ENCODE results near the gene TAOK2.

Gene TAOK2

DNA sequence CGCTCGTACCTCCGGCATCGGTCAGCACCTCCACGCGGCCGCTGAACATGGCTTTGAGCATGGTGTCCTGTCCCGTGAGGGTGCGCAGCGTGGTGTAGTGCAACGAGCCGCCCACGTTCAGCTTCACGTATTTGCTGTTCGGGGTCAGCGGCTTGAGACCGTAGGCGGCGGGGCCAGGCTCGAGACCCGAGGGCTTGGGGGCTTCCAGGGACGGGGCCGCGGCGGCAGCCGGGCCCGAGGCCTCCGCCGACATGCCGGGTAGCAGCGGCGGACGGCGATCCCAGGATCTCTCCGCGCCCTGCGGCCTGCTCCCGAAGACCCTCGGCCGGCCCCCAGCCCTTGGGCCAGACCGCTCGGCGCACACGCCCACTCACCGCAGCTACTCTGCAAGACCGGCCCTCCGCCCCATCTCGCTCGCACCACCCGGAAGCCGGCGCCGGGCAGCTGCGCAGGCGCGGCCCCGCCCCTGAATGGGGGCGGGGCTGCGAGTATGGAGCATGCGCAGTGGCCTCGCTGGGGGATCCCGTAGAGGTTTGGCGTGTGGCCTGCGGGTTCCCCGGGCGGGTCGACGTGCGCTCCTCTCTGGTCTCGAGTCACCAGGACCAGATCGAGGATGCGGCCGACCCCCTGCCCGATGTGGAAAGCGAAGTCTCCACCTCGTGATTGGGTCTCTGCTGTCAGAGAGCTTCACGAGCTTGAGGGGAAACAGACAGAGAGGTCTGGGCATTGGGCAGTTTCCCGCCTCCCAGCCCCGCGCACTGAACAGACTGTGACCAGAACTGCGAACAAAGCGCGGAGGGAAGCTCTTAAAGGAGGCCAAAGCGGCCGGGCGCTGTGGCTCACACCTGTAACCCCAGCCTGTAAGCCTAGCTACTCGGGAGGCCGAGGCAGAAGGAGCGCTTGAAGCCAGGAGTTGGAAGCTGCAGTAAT, 47.6 kb upstream of the TAOK2 start, which contains the start of gene KCTD13 (continued):
- TF ChIP-seq, protein P1, sequence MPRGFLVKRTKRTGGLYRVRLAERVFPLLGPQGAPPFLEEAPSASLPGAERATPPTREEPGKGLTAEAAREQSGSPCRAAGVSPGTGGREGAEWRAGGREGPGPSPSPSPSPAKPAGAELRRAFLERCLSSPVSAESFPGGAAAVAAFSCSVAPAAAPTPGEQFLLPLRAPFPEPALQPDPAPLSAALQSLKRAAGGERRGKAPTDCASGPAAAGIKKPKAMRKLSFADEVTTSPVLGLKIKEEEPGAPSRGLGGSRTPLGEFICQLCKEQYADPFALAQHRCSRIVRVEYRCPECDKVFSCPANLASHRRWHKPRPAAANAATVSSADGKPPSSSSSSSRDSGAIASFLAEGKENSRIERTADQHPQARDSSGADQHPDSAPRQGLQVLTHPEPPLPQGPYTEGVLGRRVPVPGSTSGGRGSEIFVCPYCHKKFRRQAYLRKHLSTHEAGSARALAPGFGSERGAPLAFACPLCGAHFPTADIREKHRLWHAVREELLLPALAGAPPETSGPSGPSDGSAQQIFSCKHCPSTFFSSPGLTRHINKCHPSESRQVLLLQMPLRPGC (tag by site-specific recombination; IDR thresholded peaks at IDR 0.05): 0 out of 2 replicates have a peak, but pooled peaks have one; percentile 23
- TF ChIP-seq ZNF146 (tag by site-specific recombination; IDR thresholded peaks at IDR 0.05) (0 out of 2 replicates have a peak, but pooled peaks have one; percentile 19), ZNF530 (tag by site-specific recombination; IDR thresholded peaks at IDR 0.05; ENCODE audit: low read depth) (no peak), KLF1 (tag by site-specific recombination; IDR thresholded peaks at IDR 0.05) (peak; percentile 8), ZNF2 (tag by site-specific recombination; IDR thresholded peaks at IDR 0.05) (peak; percentile 84), ZFP69B (tag by site-specific recombination; IDR thresholded peaks at IDR 0.05) (peak; percentile 69), ZNF266 (tag by site-specific recombination; IDR thresholded peaks at IDR 0.05; ENCODE audit: low read depth) (no peak), ZNF785 (tag by site-specific recombination; IDR thresholded peaks at IDR 0.05) (0 out of 2 replicates have a peak, but pooled peaks have one; percentile 4), ZNF76 (tag by site-specific recombination; IDR thresholded peaks at IDR 0.05; ENCODE audit: borderline replicate concordance, low read depth) (peak; percentile 75; the same call in 1 of the 2 replicates), ZNF561 (tag by site-specific recombination; IDR thresholded peaks at IDR 0.05; ENCODE audit: borderline replicate concordance) (peak; percentile 70; the same call in 1 of the 2 replicates), GFI1B (tag by site-specific recombination; IDR thresholded peaks at IDR 0.05) (0 out of 2 replicates have a peak, but pooled peaks have one; percentile 40), YY2 (tag by site-specific recombination; IDR thresholded peaks at IDR 0.05) (no peak), SP3 (tag by site-specific recombination; IDR thresholded peaks at IDR 0.05) (peak; percentile 90), ZNF391 (tag by site-specific recombination; IDR thresholded peaks at IDR 0.05; ENCODE audit: borderline replicate concordance, low read depth) (peak; percentile 49; the same call in 1 of the 2 replicates), BCL11A (tag by site-specific recombination; IDR thresholded peaks at IDR 0.05; ENCODE audit: low read depth) (0 out of 2 replicates have a peak, but pooled peaks have one; percentile 28), EGR2 (tag by site-specific recombination; IDR thresholded peaks at IDR 0.05; ENCODE audit: low read depth) (peak; percentile 87), ZSCAN30 (tag by site-specific recombination; IDR thresholded peaks at IDR 0.05) (0 out of 2 replicates have a peak, but pooled peaks have one; percentile 27), SCRT2 (tag by site-specific recombination; IDR thresholded peaks at IDR 0.05) (peak; percentile 97)
- TF ChIP-seq, protein P2, sequence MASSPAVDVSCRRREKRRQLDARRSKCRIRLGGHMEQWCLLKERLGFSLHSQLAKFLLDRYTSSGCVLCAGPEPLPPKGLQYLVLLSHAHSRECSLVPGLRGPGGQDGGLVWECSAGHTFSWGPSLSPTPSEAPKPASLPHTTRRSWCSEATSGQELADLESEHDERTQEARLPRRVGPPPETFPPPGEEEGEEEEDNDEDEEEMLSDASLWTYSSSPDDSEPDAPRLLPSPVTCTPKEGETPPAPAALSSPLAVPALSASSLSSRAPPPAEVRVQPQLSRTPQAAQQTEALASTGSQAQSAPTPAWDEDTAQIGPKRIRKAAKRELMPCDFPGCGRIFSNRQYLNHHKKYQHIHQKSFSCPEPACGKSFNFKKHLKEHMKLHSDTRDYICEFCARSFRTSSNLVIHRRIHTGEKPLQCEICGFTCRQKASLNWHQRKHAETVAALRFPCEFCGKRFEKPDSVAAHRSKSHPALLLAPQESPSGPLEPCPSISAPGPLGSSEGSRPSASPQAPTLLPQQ (tag by site-specific recombination; IDR thresholded peaks at IDR 0.05): peak; percentile 79
- TF ChIP-seq, protein P3, sequence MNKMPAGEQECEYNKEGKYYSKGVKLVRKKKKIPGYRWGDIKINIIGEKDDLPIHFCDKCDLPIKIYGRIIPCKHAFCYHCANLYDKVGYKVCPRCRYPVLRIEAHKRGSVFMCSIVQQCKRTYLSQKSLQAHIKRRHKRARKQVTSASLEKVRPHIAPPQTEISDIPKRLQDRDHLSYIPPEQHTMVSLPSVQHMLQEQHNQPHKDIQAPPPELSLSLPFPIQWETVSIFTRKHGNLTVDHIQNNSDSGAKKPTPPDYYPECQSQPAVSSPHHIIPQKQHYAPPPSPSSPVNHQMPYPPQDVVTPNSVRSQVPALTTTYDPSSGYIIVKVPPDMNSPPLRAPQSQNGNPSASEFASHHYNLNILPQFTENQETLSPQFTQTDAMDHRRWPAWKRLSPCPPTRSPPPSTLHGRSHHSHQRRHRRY (tag by site-specific recombination; IDR thresholded peaks at IDR 0.05): no peak
- TF ChIP-seq, protein P4, sequence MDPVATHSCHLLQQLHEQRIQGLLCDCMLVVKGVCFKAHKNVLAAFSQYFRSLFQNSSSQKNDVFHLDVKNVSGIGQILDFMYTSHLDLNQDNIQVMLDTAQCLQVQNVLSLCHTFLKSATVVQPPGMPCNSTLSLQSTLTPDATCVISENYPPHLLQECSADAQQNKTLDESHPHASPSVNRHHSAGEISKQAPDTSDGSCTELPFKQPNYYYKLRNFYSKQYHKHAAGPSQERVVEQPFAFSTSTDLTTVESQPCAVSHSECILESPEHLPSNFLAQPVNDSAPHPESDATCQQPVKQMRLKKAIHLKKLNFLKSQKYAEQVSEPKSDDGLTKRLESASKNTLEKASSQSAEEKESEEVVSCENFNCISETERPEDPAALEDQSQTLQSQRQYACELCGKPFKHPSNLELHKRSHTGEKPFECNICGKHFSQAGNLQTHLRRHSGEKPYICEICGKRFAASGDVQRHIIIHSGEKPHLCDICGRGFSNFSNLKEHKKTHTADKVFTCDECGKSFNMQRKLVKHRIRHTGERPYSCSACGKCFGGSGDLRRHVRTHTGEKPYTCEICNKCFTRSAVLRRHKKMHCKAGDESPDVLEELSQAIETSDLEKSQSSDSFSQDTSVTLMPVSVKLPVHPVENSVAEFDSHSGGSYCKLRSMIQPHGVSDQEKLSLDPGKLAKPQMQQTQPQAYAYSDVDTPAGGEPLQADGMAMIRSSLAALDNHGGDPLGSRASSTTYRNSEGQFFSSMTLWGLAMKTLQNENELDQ (tag by site-specific recombination; IDR thresholded peaks at IDR 0.05; ENCODE audit: low read depth): peak; percentile 81; the same call in 1 of the 2 replicates
- TF ChIP-seq, protein P5, sequence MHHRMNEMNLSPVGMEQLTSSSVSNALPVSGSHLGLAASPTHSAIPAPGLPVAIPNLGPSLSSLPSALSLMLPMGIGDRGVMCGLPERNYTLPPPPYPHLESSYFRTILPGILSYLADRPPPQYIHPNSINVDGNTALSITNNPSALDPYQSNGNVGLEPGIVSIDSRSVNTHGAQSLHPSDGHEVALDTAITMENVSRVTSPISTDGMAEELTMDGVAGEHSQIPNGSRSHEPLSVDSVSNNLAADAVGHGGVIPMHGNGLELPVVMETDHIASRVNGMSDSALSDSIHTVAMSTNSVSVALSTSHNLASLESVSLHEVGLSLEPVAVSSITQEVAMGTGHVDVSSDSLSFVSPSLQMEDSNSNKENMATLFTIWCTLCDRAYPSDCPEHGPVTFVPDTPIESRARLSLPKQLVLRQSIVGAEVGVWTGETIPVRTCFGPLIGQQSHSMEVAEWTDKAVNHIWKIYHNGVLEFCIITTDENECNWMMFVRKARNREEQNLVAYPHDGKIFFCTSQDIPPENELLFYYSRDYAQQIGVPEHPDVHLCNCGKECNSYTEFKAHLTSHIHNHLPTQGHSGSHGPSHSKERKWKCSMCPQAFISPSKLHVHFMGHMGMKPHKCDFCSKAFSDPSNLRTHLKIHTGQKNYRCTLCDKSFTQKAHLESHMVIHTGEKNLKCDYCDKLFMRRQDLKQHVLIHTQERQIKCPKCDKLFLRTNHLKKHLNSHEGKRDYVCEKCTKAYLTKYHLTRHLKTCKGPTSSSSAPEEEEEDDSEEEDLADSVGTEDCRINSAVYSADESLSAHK (tag by site-specific recombination; IDR thresholded peaks at IDR 0.05): peak; percentile 83
- TF ChIP-seq, protein P6, sequence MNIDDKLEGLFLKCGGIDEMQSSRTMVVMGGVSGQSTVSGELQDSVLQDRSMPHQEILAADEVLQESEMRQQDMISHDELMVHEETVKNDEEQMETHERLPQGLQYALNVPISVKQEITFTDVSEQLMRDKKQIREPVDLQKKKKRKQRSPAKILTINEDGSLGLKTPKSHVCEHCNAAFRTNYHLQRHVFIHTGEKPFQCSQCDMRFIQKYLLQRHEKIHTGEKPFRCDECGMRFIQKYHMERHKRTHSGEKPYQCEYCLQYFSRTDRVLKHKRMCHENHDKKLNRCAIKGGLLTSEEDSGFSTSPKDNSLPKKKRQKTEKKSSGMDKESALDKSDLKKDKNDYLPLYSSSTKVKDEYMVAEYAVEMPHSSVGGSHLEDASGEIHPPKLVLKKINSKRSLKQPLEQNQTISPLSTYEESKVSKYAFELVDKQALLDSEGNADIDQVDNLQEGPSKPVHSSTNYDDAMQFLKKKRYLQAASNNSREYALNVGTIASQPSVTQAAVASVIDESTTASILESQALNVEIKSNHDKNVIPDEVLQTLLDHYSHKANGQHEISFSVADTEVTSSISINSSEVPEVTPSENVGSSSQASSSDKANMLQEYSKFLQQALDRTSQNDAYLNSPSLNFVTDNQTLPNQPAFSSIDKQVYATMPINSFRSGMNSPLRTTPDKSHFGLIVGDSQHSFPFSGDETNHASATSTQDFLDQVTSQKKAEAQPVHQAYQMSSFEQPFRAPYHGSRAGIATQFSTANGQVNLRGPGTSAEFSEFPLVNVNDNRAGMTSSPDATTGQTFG (tag by site-specific recombination; IDR thresholded peaks at IDR 0.05; ENCODE audit: borderline replicate concordance): no peak
- TF ChIP-seq, protein P7, sequence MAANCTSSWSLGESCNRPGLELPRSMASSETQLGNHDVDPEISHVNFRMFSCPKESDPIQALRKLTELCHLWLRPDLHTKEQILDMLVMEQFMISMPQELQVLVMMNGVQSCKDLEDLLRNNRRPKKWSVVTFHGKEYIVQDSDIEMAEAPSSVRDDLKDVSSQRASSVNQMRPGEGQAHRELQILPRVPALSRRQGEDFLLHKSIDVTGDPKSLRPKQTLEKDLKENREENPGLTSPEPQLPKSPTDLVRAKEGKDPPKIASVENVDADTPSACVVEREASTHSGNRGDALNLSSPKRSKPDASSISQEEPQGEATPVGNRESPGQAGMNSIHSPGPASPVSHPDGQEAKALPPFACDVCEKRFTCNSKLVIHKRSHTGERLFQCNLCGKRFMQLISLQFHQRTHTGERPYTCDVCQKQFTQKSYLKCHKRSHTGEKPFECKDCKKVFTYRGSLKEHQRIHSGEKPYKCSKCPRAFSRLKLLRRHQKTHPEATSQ (tag by site-specific recombination; IDR thresholded peaks at IDR 0.05): peak; percentile 39; the same call in 1 of the 2 replicates

Measured in HEK293 (cell line).